Coronary artery (tissue), 2 donors: ENCODE results near the gene UNC93A.
"Not testable (repeated sequence)": the region's sequence is repeated elsewhere in the genome, so short reads cannot be mapped to it uniquely, and the experiment has no call there.

Source experiments
- DNase-seq: peaks from one replicate; pipeline ENCODE4 v3.0.0-alpha.2; 2017; ENCODE audit warnings: low spot score
- H3K27ac ChIP-seq, 2 donors: fragments of 200-600 bp; sonication (generic); one replicate each; pipeline ENCODE4 v1.5.1; 2016 to 2019
- H3K4me3 ChIP-seq: fragments of 200-600 bp; sonication (generic); 2 replicates; pipeline ENCODE4 v1.5.1; 2016; ENCODE audit warnings: mild to moderate bottlenecking, moderate library complexity
- TF ChIP-seq, protein P1 (sequence below): fragments of 200-600 bp; sonication (generic); IDR thresholded peaks from one replicate; pipeline ENCODE4 v1.5.1; 2019; ENCODE audit warnings: antibody characterized with exemption

Gene UNC93A

DNA sequence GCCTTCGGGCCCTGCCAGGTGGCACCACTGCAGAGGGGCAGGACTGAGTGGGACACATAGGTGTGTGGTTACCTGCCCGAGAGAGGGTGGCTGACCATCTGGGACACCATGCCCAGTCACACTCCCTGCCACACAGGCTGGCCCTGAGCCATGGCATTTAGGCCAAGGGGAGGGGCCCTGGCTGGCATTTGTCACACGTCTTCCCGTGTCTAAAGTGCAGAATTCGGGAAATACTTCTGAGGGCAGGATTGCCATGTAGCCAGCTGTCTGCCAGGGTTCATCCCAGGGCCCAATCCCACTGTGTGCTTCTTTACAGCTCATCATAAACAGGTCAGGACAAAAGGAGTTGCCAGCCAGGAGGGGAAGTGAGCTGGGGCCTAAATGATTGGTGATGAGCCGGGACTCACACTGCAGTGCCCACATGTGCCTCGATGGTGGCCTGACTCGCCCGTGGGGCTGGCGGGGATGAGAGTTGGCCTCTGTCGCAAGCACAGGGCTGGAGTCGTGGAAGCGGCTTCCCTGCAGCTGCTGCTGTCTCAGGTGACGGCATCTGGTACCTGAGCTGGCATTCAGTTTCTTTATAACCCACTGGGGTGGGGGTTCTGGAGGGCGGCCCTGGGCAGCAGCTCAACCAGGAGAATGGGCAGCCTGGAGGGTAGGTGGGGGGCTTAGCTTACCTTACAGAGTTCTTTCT is 5.9 kb upstream of the UNC93A start:
- no peak overlapping the region for H3K4me3 ChIP-seq
- H3K27ac ChIP-seq = no peak overlapping the region
- TF ChIP-seq, protein P1, sequence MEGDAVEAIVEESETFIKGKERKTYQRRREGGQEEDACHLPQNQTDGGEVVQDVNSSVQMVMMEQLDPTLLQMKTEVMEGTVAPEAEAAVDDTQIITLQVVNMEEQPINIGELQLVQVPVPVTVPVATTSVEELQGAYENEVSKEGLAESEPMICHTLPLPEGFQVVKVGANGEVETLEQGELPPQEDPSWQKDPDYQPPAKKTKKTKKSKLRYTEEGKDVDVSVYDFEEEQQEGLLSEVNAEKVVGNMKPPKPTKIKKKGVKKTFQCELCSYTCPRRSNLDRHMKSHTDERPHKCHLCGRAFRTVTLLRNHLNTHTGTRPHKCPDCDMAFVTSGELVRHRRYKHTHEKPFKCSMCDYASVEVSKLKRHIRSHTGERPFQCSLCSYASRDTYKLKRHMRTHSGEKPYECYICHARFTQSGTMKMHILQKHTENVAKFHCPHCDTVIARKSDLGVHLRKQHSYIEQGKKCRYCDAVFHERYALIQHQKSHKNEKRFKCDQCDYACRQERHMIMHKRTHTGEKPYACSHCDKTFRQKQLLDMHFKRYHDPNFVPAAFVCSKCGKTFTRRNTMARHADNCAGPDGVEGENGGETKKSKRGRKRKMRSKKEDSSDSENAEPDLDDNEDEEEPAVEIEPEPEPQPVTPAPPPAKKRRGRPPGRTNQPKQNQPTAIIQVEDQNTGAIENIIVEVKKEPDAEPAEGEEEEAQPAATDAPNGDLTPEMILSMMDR = no peak

DNA sequence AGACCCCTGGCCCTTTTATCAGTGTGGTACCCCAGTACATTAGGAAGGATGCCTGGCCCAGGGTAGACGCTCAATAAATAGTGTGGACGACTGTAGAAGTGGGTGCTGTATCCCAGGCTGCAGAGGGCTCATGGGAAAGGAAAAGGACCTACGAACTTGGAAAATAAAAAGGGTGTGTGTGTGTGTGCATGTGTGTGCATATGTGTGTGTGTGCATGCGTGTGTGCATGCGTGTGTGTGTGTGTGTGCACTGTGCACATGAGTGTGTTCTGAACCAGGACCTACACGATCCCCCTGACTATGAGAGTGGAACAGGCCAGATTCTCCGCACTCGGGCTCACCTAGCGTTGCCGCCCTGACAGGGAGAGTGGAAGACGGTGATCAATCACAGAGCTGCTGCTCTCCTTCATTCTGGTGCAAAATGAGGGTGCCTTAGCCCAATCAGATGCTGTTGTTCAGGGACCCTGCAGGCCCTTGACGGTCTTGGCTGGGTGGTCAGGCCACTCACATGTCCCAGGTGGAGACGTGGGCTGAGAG is 3.5 kb upstream of the UNC93A start:
- DNase-seq = peak; percentile 50
- Histone ChIP-seq H3K4me3 (no peak overlapping the region), H3K27ac (no peak overlapping the region)
- TF ChIP-seq, protein P1 = no peak

More for the DNA sequence above, 5.9 kb upstream of the UNC93A start:
- peak; percentile 64 for DNase-seq

DNA sequence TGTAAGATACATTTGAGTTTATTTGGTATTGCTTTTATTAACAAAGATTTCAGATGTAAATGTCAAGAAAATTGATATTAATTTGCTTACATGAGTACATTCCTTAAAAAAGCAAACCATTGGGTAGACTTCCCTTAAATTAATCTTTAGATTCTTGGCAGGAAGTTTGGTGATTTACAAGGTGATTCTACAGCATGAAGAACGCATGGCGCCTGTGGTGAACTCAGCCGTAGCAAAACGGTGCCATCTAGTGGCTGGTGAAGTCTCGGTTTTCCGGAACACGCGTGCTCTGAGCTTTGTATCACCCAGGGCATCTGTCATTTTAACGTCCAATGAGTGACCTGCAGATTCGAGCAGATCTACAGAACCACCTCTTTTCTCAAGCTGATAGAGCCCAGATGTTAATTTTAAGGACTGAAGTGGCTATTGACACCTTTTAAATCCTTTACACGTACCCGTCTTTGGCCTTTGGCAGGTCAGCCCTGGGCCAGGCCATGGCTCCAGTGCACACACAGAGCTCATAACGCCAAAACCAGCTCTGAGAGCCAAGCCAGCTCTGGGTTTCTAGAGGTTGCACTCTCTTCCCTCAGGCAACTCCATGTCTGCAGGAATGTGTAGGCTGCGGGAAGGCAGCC is 2.4 kb upstream of the UNC93A start:
- not testable (repeated sequence) for H3K27ac ChIP-seq, H3K4me3 ChIP-seq
- peak; percentile 53 for DNase-seq
- TF ChIP-seq, protein P1 = peak; percentile 53

DNA sequence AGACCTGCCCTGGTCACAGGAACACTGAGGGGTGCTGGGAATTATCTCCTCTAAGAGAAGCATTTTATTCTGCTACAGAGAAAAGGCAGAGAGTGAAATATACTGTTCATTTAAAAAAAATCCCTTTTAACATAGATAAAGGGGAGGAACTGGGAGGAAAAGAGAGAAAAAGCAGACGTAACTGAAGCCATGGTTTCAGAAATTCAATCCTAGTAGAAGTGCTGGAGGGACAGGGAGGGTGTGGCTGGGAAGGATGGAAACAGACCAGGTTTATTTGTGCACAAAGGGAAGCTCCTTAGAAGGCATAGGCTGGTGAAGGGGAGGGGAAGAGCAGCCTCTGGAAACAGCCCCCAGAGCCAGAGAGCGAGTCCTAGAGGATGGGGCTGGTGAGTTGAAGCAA is 1.8 kb upstream of the UNC93A start:
- DNase-seq, H3K4me3 ChIP-seq, H3K27ac ChIP-seq: not testable (repeated sequence)

DNA sequence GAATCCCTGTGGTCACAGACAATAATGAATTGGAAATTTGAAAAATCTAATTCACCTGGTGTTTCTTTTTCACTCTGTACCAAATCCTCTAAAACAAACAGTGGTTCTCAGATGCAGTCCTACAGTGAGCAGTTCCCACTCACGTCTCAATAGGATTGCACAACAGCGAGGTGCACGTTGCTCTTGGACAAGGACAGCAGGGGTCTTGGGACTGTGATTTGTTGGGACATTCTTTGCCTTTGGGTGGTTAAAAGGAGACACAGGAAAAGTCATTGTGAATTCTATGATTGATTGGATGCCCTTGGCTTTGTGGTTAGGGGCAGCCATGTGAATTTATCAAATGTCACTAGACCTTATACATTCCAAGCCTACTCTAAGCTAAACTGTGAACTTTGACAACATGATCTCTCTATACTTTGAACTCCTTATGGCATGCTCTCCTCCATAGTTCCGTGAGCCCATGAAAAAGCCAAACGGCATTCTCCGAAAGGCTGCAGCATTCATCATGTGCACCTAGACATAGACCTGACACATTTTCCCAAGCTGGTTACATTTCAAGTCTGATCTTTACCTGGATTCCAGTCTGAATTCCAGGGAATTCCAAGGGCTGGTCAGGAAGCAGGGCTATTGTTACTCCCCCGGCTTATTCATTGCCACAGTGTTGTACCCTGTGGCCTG is 647 bp downstream of the UNC93A start:
- TF ChIP-seq, protein P1 = no peak
- no peak overlapping the region for H3K4me3 ChIP-seq
- DNase-seq = no peak
- H3K27ac ChIP-seq = no peak overlapping the region

DNA sequence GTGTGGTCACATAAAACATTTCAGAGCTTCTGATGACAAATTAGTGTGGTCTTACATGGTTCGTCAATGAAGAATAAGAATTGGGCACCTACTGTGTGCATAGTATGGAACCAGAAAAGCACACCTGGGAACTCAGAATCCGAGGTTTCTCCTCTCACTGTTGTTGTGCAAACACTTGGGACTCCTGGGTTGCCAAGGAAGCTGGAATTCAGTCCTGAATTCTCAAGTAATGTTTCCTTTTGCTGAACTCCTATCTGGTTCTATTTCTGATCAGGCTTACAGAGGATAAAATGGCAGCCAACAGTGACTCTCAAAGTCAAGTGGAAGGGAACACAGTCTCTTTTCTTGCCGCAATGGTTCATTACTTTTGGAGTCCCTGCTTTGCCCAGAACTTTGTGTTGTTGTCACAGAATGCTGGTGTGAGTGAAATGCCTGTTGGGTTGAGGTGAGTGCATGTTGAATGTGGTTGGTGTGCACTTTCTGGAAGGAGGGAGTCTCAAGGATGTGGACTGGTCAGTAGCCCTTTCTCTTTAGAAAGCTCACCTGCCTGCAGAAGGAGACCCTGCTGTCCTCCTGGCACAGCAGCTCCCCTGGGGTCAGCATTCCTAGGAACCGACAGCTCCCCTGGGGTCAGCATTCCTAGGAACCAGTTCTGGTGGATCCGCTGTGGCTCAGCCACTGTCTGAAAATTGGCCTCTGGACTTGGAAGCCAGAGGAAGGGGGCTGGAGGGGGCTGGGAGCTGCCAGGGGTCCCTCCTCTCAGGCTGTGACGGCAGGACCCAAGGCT is 1.4 kb downstream of the UNC93A start:
- Histone ChIP-seq H3K27ac (no peak overlapping the region), H3K4me3 (no peak overlapping the region)
- TF ChIP-seq, protein P1 = no peak
- DNase-seq = no peak

DNA sequence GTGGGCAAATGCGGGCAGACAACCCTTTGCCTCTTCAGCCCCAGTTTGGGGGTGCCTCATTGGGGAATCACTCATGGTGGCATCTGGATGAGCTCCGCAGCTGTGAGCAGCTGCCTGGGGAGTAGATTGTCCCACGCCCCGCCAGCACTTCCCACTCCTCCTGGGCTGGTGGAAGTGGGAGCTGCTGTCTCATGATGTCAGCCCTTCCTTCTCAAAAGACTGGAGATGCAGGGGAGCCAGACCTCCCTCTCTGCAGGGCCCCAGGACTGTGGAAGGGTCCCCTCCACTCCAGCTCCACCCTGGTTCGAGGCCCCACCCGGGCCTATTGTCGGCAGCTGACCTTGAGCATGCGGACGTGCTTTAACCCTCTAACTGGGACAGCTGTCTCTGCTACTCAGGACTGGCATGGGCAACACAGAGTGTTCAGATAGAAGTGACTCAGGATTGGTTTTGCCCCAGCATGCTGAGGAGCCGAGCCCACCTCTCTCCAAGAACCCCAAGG is 2.0 kb downstream of the UNC93A start:
- Histone ChIP-seq H3K4me3 (no peak overlapping the region), H3K27ac (no peak overlapping the region)
- DNase-seq = no peak
- TF ChIP-seq, protein P1 = no peak
